ENCODE results near the gene CCDC102A.

Gene CCDC102A

DNA sequence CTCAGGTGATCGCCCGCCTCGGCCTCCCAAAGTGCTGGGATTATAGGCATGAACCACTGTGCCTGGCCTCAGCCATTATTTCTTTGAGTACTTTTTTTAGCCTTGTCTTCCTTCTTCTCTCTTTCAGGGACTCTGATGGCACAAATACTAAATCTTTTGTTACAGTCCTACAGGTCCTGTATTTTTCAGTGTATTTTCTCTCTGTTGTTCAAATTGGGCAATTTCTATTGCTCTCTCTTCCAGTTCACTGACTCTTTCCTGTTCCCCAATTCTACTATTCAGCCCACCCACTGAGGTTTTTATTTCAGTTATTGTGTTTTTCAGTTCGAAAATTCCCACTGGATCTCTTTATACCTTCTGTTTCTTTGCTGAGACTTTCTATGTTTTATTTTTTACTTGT is 42.6 kb downstream of the CCDC102A start:
- H3K4me1 ChIP-seq, result peaks cover 30% of the 10 kb centered on the region
- H3K4me2 ChIP-seq, result peak overlapping the region; percentile 61
- no peak overlapping the region for H3K4me3 ChIP-seq
- H3K27ac ChIP-seq, result peak overlapping the region; percentile 33; the same call in 1 of the 2 replicates
- no peak overlapping the region; the same call in 1 of the 2 replicates for H3K9ac ChIP-seq
- TF ChIP-seq Cebpa-rat (IDR thresholded peaks at IDR 0.05), result peak; percentile 35; the same call in 1 of the 2 replicates
- peaks cover 20% of the 10 kb centered on the region for H3K9me3 ChIP-seq
- H4K20me1 ChIP-seq, result no peaks in the 10 kb centered on the region
- no peaks in the 10 kb centered on the region for H3K36me3 ChIP-seq
- H3K27me3 ChIP-seq, result no peaks in the 10 kb centered on the region

DNA sequence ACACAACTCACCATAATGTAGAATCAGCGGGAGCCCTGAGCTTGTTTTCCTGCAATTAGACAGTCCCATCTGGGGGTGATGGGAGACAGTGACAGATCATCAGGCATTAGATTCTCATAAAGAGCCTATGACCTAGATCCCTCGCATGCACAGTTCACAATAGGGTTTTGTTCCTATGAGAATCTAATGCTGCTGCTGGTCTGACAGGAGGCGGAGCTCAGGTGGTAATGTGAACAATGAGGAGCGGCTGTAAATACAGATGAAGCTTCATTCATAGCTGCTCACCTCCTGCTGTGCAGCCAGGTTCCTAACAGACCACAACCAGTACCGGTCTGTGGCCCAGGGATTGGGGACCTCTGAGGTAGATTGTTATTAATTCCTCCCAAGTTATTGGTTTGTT is 47.1 kb downstream of the CCDC102A start:
- Histone ChIP-seq H3K4me2 (no peak overlapping the region), H4K20me1 (no peaks in the 10 kb centered on the region), H3K9me3 (peaks cover 20% of the 10 kb centered on the region), H3K27me3 (no peaks in the 10 kb centered on the region), H3K4me3 (no peak overlapping the region), H3K36me3 (no peaks in the 10 kb centered on the region), H3K4me1 (peaks cover 45% of the 10 kb centered on the region), H3K27ac (no peak overlapping the region), H3K9ac (no peak overlapping the region)
- TF ChIP-seq Cebpa-rat (IDR thresholded peaks at IDR 0.05), result no peak

DNA sequence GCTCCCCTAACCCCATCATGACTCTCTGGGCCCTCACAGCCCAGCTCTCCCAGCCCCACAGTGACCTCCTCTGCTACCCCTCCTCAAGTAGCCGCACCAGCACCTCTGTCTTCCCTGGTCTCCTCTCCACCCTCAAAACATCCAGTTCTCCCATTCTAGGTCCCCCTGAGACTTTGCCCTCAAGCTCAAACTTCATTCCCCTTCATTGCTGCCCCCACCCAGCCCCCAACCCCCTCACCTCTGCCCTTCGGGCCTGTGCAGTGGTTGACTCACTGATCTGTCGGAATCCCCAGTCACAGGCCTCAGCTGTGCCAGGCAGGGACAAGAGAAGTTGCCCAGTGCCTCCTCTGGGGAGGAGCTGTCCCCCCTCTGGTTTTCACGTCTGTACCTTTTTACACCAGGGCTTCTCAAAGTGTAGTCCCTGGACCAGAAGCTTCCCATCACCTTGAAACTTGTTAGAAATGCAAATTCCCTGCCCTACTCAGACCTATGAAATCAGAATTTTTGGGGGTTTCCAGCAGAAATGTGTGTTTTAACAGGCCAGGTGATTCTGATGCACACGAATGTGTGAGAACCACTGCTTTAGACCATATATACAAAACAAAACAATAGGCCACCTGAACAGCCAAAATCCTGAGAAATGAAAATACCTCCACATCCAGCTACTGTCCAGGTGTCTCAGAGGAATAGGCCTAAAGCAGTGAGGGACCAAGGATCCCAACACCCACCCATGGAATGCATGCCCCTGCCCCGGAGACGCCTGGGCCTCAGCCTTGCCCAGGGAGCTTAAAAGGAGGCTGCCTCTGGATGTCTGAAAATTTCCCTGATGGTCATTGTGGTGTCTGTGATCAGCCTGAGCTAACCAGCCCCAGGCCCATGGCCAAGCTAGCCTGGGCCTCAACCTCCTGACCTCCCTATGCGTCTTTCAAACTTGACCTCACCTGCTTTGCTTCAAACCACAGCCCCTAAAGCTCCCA is 49.2 kb downstream of the CCDC102A start:
- H3K4me2 ChIP-seq, result peak overlapping the region; percentile 94
- TF ChIP-seq Cebpa-rat (IDR thresholded peaks at IDR 0.05), result no peak
- H3K36me3 ChIP-seq, result no peaks in the 10 kb centered on the region
- no peaks in the 10 kb centered on the region for H3K27me3 ChIP-seq
- H3K4me1 ChIP-seq, result peaks cover 24% of the 10 kb centered on the region
- H3K9me3 ChIP-seq, result peaks cover 11% of the 10 kb centered on the region
- H3K9ac ChIP-seq, result no peak overlapping the region
- H3K4me3 ChIP-seq, result peak overlapping the region; percentile 84
- H4K20me1 ChIP-seq, result no peaks in the 10 kb centered on the region
- H3K27ac ChIP-seq, result peak overlapping the region; percentile 44; the same call in 1 of the 2 replicates

DNA sequence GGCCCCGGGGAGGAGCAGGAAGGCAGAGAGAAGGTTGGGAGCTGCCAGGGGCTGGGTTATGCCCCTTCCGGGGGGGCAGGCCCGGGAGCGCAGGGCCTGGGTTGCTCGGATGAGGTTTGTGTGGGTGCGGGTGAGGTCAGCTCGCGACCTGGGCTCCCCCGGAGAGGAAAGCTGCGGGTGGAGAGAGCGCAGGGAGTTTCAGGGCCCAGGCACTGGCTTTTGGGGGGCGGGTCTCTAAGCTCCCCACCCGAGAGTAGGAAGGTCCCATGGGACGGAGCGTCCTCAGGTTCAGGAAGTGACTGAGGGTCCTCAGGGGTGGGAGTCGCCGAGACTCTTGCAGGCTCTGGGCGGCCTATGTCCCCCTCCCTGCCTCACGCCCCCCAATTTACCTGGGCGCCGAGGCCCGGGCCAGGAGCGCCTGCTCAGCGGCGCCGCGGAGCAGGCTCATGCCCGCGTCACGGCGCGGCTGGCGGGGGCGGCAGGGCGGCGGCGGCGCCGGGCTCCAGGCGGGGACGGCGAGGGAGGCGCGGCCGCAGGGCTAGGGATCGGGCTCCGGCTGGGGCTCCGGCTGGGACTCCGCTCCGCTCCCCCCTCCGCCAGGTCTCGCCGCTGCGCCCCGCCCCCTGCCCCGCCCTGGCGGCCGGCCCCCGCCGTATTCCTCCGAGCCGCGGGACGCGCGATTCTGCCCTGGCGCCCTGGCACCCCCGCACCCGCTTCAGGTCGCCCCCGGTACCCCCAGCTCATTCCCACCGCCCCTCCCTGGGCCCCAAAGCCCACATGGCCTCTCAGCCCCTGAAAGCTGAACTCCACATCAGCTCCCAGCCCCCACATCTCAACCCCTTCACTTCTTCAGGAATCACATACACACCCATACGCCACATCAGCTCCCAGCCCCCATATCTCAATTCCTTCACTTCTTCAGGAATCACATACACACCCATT is 50.2 kb downstream of the CCDC102A start, which contains the start of gene DOK4:
DOK4 (minus strand) TSS at position 578 of the 942 bp plus-strand sequence. CDS start 6,986 bp downstream, outside the sequence.
- Histone ChIP-seq H3K4me2 (peak within 1 kb of the TSS; percentile 94), H4K20me1 (no peaks in the 10 kb centered on the region), H3K27ac (peak within 1 kb of the TSS; percentile 68), H3K27me3 (no peaks in the 10 kb centered on the region), H3K4me1 (peaks cover 29% of the 10 kb centered on the region), H3K9ac (peak within 1 kb of the TSS; percentile 77), H3K9me3 (peaks cover 9% of the 10 kb centered on the region), H3K4me3 (peak within 1 kb of the TSS; percentile 84), H3K36me3 (no peaks in the 10 kb centered on the region)
- no peak for TF ChIP-seq Cebpa-rat (IDR thresholded peaks at IDR 0.05)

DNA sequence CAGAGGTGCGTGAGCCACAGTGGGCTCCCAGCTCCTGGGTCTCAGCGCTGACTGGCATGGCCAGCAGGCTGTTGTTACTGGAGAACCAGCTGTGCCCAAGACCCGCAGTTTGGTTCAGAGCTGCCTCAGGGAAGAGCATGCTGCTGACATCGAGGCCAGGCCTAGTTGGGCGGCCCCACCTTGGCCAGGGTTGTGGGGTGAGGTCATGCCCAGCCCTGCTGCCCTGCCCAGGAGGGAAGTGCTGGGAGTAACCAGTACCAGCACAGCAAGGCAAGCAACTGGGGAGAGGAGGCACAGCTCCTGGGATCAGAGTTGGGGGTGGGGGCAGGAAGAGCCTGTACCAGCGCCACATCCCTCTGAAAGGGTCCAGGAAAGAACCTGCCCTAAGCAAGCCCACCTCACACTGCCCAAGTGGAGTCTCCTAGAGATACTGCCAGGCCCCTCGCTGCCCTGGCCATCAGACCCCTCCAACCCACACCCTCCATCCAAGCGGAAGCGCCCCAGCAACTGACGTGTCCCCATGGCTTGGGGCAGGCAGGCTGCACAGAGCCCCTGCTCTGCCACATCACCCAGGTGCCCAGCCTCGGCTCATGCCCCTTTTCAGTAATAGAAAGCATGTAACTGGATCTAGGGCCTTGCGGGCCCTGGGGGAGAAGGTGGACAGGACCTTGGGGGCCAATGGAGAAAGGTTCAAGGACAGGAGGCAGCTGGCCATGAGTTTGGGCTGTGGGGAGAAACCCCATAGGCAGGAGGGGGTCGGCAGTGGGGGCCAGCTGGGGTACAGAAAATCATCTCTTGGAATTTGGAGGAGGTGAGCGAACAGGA is 51.1 kb downstream of the CCDC102A start:
- Histone ChIP-seq H3K9ac (peak overlapping the region; percentile 77), H3K9me3 (peaks cover 9% of the 10 kb centered on the region), H3K27ac (peak overlapping the region; percentile 68)

DNA sequence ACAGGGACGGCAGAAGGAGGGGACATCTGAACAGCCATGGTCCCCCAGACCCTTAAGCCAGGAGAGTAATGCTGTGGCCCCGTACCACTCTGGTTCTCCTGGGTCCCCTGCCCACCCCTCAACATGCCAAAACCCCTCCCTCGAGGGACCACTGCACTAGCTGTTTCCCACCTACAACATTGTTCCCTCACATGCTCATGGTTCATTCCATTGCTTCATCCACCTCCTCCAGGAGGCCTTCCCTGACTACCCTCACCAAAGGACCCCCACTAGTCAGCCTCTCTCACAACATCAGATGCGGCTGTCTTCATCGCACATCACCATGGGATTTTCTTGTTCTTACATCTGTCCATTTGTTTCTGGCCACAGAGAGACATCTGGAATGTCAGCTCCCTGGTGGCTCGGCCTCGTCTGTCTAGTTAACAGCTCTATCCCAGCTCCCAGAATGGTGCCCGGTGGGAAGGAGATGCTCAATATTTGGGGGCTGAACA is 51.8 kb downstream of the CCDC102A start:
- H3K27me3 ChIP-seq, result no peaks in the 10 kb centered on the region
- no peak overlapping the region for H3K27ac ChIP-seq
- no peaks in the 10 kb centered on the region for H4K20me1 ChIP-seq
- peaks cover 44% of the 10 kb centered on the region for H3K4me1 ChIP-seq
- H3K9ac ChIP-seq, result no peak overlapping the region
- no peaks in the 10 kb centered on the region for H3K36me3 ChIP-seq
- H3K9me3 ChIP-seq, result peaks cover 6% of the 10 kb centered on the region
- no peak overlapping the region for H3K4me3 ChIP-seq
- TF ChIP-seq Cebpa-rat (IDR thresholded peaks at IDR 0.05), result no peak
- peak overlapping the region; percentile 94; the same call in 1 of the 2 replicates for H3K4me2 ChIP-seq

More for the DNA sequence above, 51.1 kb downstream of the CCDC102A start:
- H3K4me3 ChIP-seq, result peak overlapping the region; percentile 84
- peak overlapping the region; percentile 94 for H3K4me2 ChIP-seq
- peaks cover 36% of the 10 kb centered on the region for H3K4me1 ChIP-seq
- no peaks in the 10 kb centered on the region for H3K36me3 ChIP-seq
- no peaks in the 10 kb centered on the region for H3K27me3 ChIP-seq
- no peaks in the 10 kb centered on the region for H4K20me1 ChIP-seq
- TF ChIP-seq Cebpa-rat (IDR thresholded peaks at IDR 0.05), result no peak

DNA sequence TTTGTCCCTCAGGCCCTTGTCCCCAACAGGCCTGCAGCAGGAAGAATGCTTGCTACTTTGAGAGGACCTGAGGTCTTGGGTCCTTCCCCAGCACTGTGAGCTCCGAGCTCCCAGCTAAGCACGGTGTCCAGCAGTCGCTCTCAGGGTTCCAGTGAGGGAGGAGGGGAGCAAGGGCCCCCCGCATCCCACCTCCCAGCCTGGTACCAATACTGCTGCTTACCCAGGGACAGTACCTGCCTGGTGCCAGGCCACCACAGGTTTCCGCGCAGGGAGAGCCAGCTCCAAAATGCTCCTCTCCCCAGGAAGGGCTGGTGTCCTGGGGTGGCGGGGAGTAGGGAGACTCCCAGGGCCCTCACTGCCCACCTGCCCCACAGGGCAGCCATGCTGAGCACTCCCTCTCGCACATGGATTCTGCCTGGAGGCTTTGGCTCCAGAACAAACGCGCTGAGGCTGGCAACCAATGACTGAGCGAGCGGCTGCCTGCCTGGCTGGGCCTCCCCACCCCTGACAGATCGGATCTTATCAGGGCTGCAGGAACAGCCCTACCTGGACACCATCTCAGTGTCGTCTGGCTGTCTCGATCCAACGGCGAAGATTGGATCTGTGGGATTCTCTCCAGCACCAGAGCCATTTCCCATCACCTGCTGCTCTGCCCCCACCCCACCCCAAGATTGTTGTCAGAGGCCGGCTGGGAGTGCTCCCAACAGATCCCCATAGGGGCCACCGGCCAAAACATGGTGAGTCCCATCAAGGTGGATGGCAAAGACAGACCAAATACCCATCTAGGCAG is 52.5 kb downstream of the CCDC102A start:
- no peak overlapping the region for H3K4me2 ChIP-seq
- no peak overlapping the region for H3K4me3 ChIP-seq
- H3K27me3 ChIP-seq, result no peaks in the 10 kb centered on the region
- H3K27ac ChIP-seq, result no peak overlapping the region
- H3K9me3 ChIP-seq, result no peaks in the 10 kb centered on the region
- peaks cover 50% of the 10 kb centered on the region for H3K4me1 ChIP-seq
- H3K36me3 ChIP-seq, result no peaks in the 10 kb centered on the region
- no peak for TF ChIP-seq Cebpa-rat (IDR thresholded peaks at IDR 0.05)
- no peaks in the 10 kb centered on the region for H4K20me1 ChIP-seq
- H3K9ac ChIP-seq, result no peak overlapping the region

DNA sequence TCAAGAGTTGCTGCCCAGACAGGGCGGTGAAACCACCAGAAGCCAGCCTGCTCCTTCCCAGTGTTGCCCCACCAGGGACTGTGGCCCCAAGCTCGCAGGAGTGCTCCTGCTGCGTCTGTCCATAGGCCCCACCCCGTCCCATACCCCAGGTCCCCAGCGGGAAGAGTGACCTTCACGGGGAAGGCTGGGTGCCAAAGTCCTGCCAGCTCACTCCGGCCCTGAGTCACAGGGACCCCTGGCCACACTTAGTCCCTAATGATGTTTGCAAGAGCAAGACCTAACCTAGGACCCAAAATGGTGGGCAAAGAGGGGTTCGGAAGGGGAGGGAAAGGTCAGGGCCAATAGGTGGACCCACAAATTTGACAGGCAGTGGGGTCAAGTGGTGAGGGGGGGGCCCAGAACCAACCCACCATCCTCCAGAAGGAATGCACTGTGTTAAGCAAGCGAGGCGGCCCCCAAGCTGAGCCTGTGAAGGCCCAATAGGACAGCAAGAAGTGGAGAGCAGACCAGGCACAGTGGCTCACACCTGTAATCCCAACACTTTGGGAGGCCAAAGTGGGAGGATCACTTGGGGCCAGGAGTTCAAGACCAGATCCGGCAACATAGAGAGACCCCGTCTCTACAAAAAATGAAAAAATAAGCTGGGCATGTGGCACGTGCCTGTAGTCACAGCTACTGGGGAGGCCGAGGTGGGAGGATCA is 53.4 kb downstream of the CCDC102A start:
- H3K9ac ChIP-seq, result no peak overlapping the region
- no peak overlapping the region for H3K4me3 ChIP-seq
- H3K9me3 ChIP-seq, result no peaks in the 10 kb centered on the region
- H3K27me3 ChIP-seq, result no peaks in the 10 kb centered on the region
- peaks cover 59% of the 10 kb centered on the region for H3K4me1 ChIP-seq
- H4K20me1 ChIP-seq, result peaks cover 7% of the 10 kb centered on the region
- no peak overlapping the region for H3K4me2 ChIP-seq
- TF ChIP-seq Cebpa-rat (IDR thresholded peaks at IDR 0.05), result no peak
- H3K27ac ChIP-seq, result no peak overlapping the region
- no peaks in the 10 kb centered on the region for H3K36me3 ChIP-seq

Measured in BLaER1 (cell line).